Cardiac fibroblast (primary cell): ENCODE results near the gene ATM.

ENCODE experiments used
- DNase-seq, 2 donors: peaks; one replicate each; pipeline versions ENCODE4 v3.0.0 to v3.0.0-alpha.2; 2010; ENCODE audit warnings: low read depth in 2 of 2
- H3K4me3 ChIP-seq, 2 donors: replicated peaks in 1 of 2; 1 replicate in 1 of 2; 2 replicates in 1 of 2; pipeline ENCODE4 v1.5.1; 2011; ENCODE audit warnings: low read depth in 2 of 2, low read length in 2 of 2, mild to moderate bottlenecking in 2 of 2, moderate library complexity in 1 of 2
- CTCF ChIP-seq: IDR thresholded peaks from one replicate; pipeline ENCODE4 v1.5.1; 2011; ENCODE audit warnings: low read depth, mild to moderate bottlenecking, low read length, inconsistent platforms

The ATM gene

GRCh38 chr11:108324587-108324986 lies 101.7 kb downstream of the ATM start:
- peak; percentile 26 to 65 for DNase-seq
- TF ChIP-seq CTCF, result no peak
- H3K4me3 ChIP-seq, result no peak overlapping the region

GRCh38 chr11:108333403-108333899 lies 110.6 kb downstream of the ATM start:
- H3K4me3 ChIP-seq, result no peak overlapping the region
- TF ChIP-seq CTCF, result no peak
- no peak for DNase-seq

- no peak overlapping the region for H3K4me3 ChIP-seq
- no peak for TF ChIP-seq CTCF
- no peak for DNase-seq
These were observed 115.9 kb downstream of the ATM start for GRCh38 chr11:108338750-108339149.

- no peak for TF ChIP-seq CTCF
- no peak overlapping the region for H3K4me3 ChIP-seq
- no peak for DNase-seq
These were observed 118.1 kb downstream of the ATM start for GRCh38 chr11:108340973-108341372.

GRCh38 chr11:108341654-108342053 lies 118.8 kb downstream of the ATM start:
- no peak for TF ChIP-seq CTCF
- no peak for DNase-seq
- H3K4me3 ChIP-seq, result no peak overlapping the region

- DNase-seq, result no peak
- TF ChIP-seq CTCF, result no peak
These were observed 120.8 kb downstream of the ATM start for GRCh38 chr11:108343714-108344113.

GRCh38 chr11:108345767-108346166 lies 122.9 kb downstream of the ATM start:
- TF ChIP-seq CTCF, result no peak
- no peak overlapping the region for H3K4me3 ChIP-seq
- no peak for DNase-seq

More at GRCh38 chr11:108343714-108344113, 120.8 kb downstream of the ATM start:
- H3K4me3 ChIP-seq, result no peak overlapping the region
